PC-3 (cell line): ENCODE results near the gene SSBP2. TPM values are rescaled to one million over a fixed set of nuclear protein-coding genes. Genes with fewer than 3 reads are reported as not detected.
"Not testable (repeated sequence)": the region's sequence is repeated elsewhere in the genome, so short reads cannot be mapped to it uniquely, and the experiment has no call there.

Experiments used
- ATAC-seq: fragments of 200-7000 bp; cut with Tn5 transposase; 2 replicates; pipeline ENCODE4 v1.9.1; 2020; ENCODE audit warnings: mild to moderate bottlenecking, moderate library complexity
- BruUV-seq: library from RNA; stranded (reverse); fragments of 400-500 nt; replicated peaks from 2 replicates; lab custom pipeline; 2021; lab: Mats Ljungman, UMichigan
- CTCF ChIA-PET: fragments of 300-600 bp; sonication (Branson Sonifier 250); formaldehyde crosslinking; loops from one replicate; lab custom pipeline; 2022; ENCODE audit warnings: antibody characterized with exemption; lab: Charles Lee
- POLR2A ChIA-PET: fragments of 300-600 bp; sonication (Branson Sonifier 250); formaldehyde crosslinking; loops from one replicate; lab custom pipeline; 2022; ENCODE audit warnings: antibody characterized with exemption; ENCODE audit not compliant: unreplicated experiment; lab: Charles Lee
- DNase-seq: peaks from one replicate; pipeline ENCODE4 v3.0.0-alpha.2; 2015
- H2AFZ ChIP-seq: fragments of 300-600 bp; sonication (generic); 2 replicates; pipeline ENCODE4 v1.6.0; 2016; ENCODE audit warnings: antibody characterized with exemption, low read length
- H3F3A ChIP-seq: fragments of 300-600 bp; sonication (generic); one replicate; pipeline ENCODE4 v1.6.0; 2017; ENCODE audit warnings: antibody characterized with exemption, low read length, control low read depth, mild to moderate bottlenecking; ENCODE audit not compliant: unreplicated experiment
- H3K27ac ChIP-seq: fragments of 300-600 bp; sonication (generic); 2 replicates; pipeline ENCODE4 v1.5.1; 2016; ENCODE audit warnings: mild to moderate bottlenecking, low read length
- H3K27me3 ChIP-seq: fragments of 300-600 bp; sonication (generic); 2 replicates; pipeline ENCODE4 v1.6.1; 2016; ENCODE audit warnings: low read length, mixed read lengths
- H3K36me3 ChIP-seq: fragments of 300-600 bp; sonication (generic); 2 replicates; pipeline ENCODE4 v1.6.1; 2016; ENCODE audit warnings: low read depth, mixed run types, low read length, mixed read lengths
- H3K4me1 ChIP-seq: fragments of 300-600 bp; sonication (generic); 2 replicates; pipeline ENCODE4 v1.5.1; 2016; ENCODE audit warnings: low read length; ENCODE audit not compliant: insufficient read depth
- H3K4me2 ChIP-seq: fragments of 300-600 bp; sonication (generic); 2 replicates; pipeline ENCODE4 v1.6.0; 2016; ENCODE audit warnings: low read length
- H3K4me3 ChIP-seq: fragments of 300-600 bp; sonication (generic); 2 replicates; pipeline ENCODE4 v1.5.1; 2016; ENCODE audit warnings: mild to moderate bottlenecking, low read length, mixed read lengths
- H3K79me2 ChIP-seq: fragments of 300-600 bp; sonication (generic); 2 replicates; pipeline ENCODE4 v1.6.1; 2017; ENCODE audit warnings: low read length, mixed read lengths
- H3K9ac ChIP-seq: fragments of 300-600 bp; sonication (generic); 2 replicates; pipeline ENCODE4 v1.6.0; 2016; ENCODE audit warnings: mild to moderate bottlenecking, low read length
- H3K9me2 ChIP-seq: fragments of 300-600 bp; sonication (generic); replicated peaks from 2 replicates; pipeline ENCODE4 v1.6.1; 2016; ENCODE audit warnings: mixed run types, low read length, mixed read lengths
- H3K9me3 ChIP-seq: fragments of 300-600 bp; sonication (generic); 2 replicates; pipeline ENCODE4 v1.6.1; 2016; ENCODE audit warnings: low read length, mixed read lengths
- H4K20me1 ChIP-seq: fragments of 300-600 bp; sonication (generic); 2 replicates; pipeline ENCODE4 v1.6.1; 2016; ENCODE audit warnings: low read length, mixed read lengths
- CTCF ChIP-seq: fragments of 300-600 bp; sonication (generic); conservative IDR thresholded peaks from 2 replicates; pipeline ENCODE4 v1.5.1; 2017; ENCODE audit warnings: antibody characterized with exemption, low read depth, mild to moderate bottlenecking, low read length
- EZH2 ChIP-seq: fragments of 300-600 bp; sonication (generic); IDR thresholded peaks from one replicate; pipeline ENCODE4 v1.6.1; 2017; ENCODE audit warnings: antibody characterized with exemption, mild to moderate bottlenecking, low read length; ENCODE audit not compliant: unreplicated experiment
- EZH2phosphoT487 ChIP-seq: fragments of 300-600 bp; sonication (generic); IDR thresholded peaks from 2 replicates; pipeline ENCODE4 v1.6.1; 2018; ENCODE audit warnings: mild to moderate bottlenecking, antibody characterized with exemption, low read length, borderline replicate concordance
- intact Hi-C: fragments of 100-400 bp; cut with micrococcal nuclease; formaldehyde crosslinking; loops from 2 replicates; pipeline ENCODE4 v1.9.0; 2023
- total RNA-seq: library from RNA; depleted of rRNA; stranded (reverse); fragments of >200 nt; gene quantifications from 2 replicates; pipeline ENCODE4 v1.2.3, GENCODE V29; 2014

The SSBP2 gene
- total RNA-seq, 1 experiment from 2014 or later, result 5.8 TPM

DNA sequence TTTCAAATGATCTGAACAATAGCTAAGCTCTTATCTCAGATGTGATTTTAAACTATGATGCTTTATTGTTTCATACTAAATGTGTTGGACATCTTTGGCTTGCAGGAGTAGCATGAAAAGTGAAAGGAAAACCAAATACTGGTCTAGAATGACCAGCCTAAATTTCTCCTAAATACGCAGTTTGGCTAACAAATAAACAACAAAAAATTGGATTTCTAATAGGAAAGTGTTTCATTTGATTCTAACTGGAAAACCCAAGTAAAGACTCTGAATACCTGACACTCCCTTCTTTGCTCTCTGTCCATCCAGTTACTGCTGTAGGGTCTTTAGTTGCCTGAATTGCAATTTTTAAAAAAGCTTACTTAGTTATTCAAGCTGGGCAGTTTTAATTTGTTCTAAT is 245.2 kb downstream of the SSBP2 start:
- TF ChIP-seq EZH2 (no peak), EZH2phosphoT487 (no peak), CTCF (no peak)
- BruUV-seq, result no TSS peak
- Histone ChIP-seq H3K4me3 (no peak overlapping the region), H3F3A (no peaks in the 10 kb centered on the region), H4K20me1 (no peaks in the 10 kb centered on the region), H3K36me3 (no peaks in the 10 kb centered on the region), H3K4me2 (no peak overlapping the region), H3K4me1 (no peaks in the 10 kb centered on the region), H3K27me3 (no peaks in the 10 kb centered on the region), H3K9ac (no peak overlapping the region), H3K79me2 (no peaks in the 10 kb centered on the region), H3K27ac (no peak overlapping the region), H3K9me2 (no peaks in the 10 kb centered on the region), H2AFZ (no peak overlapping the region), H3K9me3 (no peaks in the 10 kb centered on the region)
- ATAC-seq (no peak), DNase-seq (no peak)
- intact Hi-C loops, result loop anchor here (2.0 to 10.0 kb wide), 8 partner anchors 203 to 722 kb away; partner anchors contain the start of genes ATG10 and ZCCHC9
- POLR2A ChIA-PET, result no interaction called here
- CTCF ChIA-PET, result no interaction called here

DNA sequence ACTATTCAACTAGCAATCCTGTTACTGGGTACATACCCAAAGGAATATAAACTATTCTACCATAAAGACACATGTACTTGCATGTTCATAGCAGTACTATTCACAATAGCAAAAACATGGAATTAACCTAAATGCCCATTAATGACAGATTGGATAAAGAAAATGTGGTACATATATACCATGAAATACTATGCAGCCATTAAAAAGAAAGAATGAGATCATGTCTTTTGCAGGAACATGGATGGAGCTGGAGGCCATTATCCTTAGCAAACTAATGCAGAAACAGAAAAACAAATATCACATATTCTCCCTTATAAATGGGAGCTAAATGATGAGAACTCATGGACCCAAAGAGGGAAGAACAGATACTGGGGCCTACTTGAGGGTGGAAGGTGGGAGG is 247.3 kb downstream of the SSBP2 start:
- H3K4me3 ChIP-seq, H3K9ac ChIP-seq, H3K27me3 ChIP-seq, H3K27ac ChIP-seq, H3K4me2 ChIP-seq, H3K79me2 ChIP-seq, BruUV-seq, ATAC-seq, H3K4me1 ChIP-seq, H3F3A ChIP-seq, DNase-seq, H3K36me3 ChIP-seq, H4K20me1 ChIP-seq, H3K9me3 ChIP-seq, H3K9me2 ChIP-seq, POLR2A ChIA-PET, H2AFZ ChIP-seq: not testable (repeated sequence)
- CTCF ChIA-PET, result interaction anchor here (0.6 kb wide), 1 partner anchor 474 kb away, joined by 3 read pairs; no protein-coding TSS in a partner anchor
- intact Hi-C loops, result loop anchor here (10.0 kb wide), 1 partner anchor 601 kb away; no protein-coding TSS in a partner anchor

- H2AFZ ChIP-seq, result no peak overlapping the region
- H3K27me3 ChIP-seq, result no peaks in the 10 kb centered on the region
- no TSS peak for BruUV-seq
- no peak overlapping the region for H3K27ac ChIP-seq
- H3K4me3 ChIP-seq, result no peak overlapping the region
- no peaks in the 10 kb centered on the region for H3K36me3 ChIP-seq
- H3F3A ChIP-seq, result no peaks in the 10 kb centered on the region
- H3K4me2 ChIP-seq, result no peak overlapping the region
- ChIA-PET CTCF (no interaction called here), POLR2A (no interaction called here)
- intact Hi-C loops, result no loop called here
- H3K9me2 ChIP-seq, result no peaks in the 10 kb centered on the region
- DNase-seq (no peak), ATAC-seq (no peak)
- H3K4me1 ChIP-seq, result no peaks in the 10 kb centered on the region
- TF ChIP-seq EZH2phosphoT487 (no peak), EZH2 (no peak), CTCF (no peak)
- no peak overlapping the region for H3K9ac ChIP-seq
- no peaks in the 10 kb centered on the region for H3K9me3 ChIP-seq
- no peaks in the 10 kb centered on the region for H3K79me2 ChIP-seq
- no peaks in the 10 kb centered on the region for H4K20me1 ChIP-seq
These were observed 255.6 kb downstream of the SSBP2 start for GRCh38 chr5:81495286-81495685.
